T-helper 1 cell (primary cell): ENCODE data around the gene MAN1C1.

Source experiments
- DNase-seq, 5 donors: peaks; one replicate each; pipeline ENCODE4 v3.0.0-alpha.2; 2012 to 2020

The MAN1C1 gene

GRCh38 chr1:25743164-25744139 is 126.9 kb downstream of the MAN1C1 start:
- no peak for DNase-seq

- no peak for DNase-seq
Observed at GRCh38 chr1:25744140-25744581, 127.6 kb downstream of the MAN1C1 start.

- no peak for DNase-seq
Observed at GRCh38 chr1:25744636-25745425, 128.2 kb downstream of the MAN1C1 start.

- no peak for DNase-seq
Observed at GRCh38 chr1:25746299-25747045, 129.9 kb downstream of the MAN1C1 start.

GRCh38 chr1:25747046-25747719 is 130.6 kb downstream of the MAN1C1 start:
- DNase-seq: no peak

GRCh38 chr1:25748531-25749205 is 132.1 kb downstream of the MAN1C1 start:
- DNase-seq: no peak

- DNase-seq: no peak
Observed at GRCh38 chr1:25750923-25751605, 134.5 kb downstream of the MAN1C1 start.

- no peak for DNase-seq
Observed at GRCh38 chr1:25754470-25755181, 138.0 kb downstream of the MAN1C1 start.

- no peak for DNase-seq
Observed at GRCh38 chr1:25755475-25756125, 139.0 kb downstream of the MAN1C1 start.

- no peak for DNase-seq
Observed at GRCh38 chr1:25756215-25756614, 139.6 kb downstream of the MAN1C1 start.

- no peak for DNase-seq
Observed at GRCh38 chr1:25757151-25757845, 140.7 kb downstream of the MAN1C1 start.

- DNase-seq: no peak
Observed at GRCh38 chr1:25757846-25758185, 141.2 kb downstream of the MAN1C1 start.

GRCh38 chr1:25758466-25759070 is 142.0 kb downstream of the MAN1C1 start:
- no peak for DNase-seq

GRCh38 chr1:25760122-25760719 is 143.6 kb downstream of the MAN1C1 start:
- DNase-seq: no peak

- no peak for DNase-seq
Observed at GRCh38 chr1:25760871-25761270, 144.3 kb downstream of the MAN1C1 start.

GRCh38 chr1:25763493-25763892 is 146.9 kb downstream of the MAN1C1 start:
- no peak for DNase-seq

GRCh38 chr1:25765136-25765922 is 148.7 kb downstream of the MAN1C1 start:
- no peak for DNase-seq
